Fibroblast of villous mesenchyme (primary cell): ENCODE measurements around the gene RGS3. TPM values are rescaled to one million over a fixed set of nuclear protein-coding genes. Genes with fewer than 3 reads are reported as not detected.

ENCODE experiments used
- DNase-seq: peaks from one replicate; pipeline ENCODE4 v3.0.0-alpha.2; 2010; ENCODE audit warnings: low read depth
- H3K4me3 ChIP-seq: 2 replicates; pipeline ENCODE4 v1.5.1; 2011; ENCODE audit warnings: low read depth, mild to moderate bottlenecking, low read length
- total RNA-seq: library from RNA; depleted of rRNA; stranded (reverse); fragments of >200 nt; gene quantifications from 2 replicates; pipeline ENCODE4 v1.2.3, GENCODE V29; 2012
- TF ChIP-seq, protein P1 (sequence below): IDR thresholded peaks from 2 replicates; pipeline ENCODE4 v1.5.1; 2012; ENCODE audit warnings: low read depth, mild to moderate bottlenecking, low read length; ENCODE audit not compliant: insufficient read depth

RGS3 gene
- total RNA-seq, 1 donor = 37.1 TPM

GRCh38 chr9:113541019-113541900, 77.7 kb downstream of the RGS3 start:
- H3K4me3 ChIP-seq = no peak overlapping the region
- DNase-seq = peak; percentile 64
- TF ChIP-seq, protein P1, sequence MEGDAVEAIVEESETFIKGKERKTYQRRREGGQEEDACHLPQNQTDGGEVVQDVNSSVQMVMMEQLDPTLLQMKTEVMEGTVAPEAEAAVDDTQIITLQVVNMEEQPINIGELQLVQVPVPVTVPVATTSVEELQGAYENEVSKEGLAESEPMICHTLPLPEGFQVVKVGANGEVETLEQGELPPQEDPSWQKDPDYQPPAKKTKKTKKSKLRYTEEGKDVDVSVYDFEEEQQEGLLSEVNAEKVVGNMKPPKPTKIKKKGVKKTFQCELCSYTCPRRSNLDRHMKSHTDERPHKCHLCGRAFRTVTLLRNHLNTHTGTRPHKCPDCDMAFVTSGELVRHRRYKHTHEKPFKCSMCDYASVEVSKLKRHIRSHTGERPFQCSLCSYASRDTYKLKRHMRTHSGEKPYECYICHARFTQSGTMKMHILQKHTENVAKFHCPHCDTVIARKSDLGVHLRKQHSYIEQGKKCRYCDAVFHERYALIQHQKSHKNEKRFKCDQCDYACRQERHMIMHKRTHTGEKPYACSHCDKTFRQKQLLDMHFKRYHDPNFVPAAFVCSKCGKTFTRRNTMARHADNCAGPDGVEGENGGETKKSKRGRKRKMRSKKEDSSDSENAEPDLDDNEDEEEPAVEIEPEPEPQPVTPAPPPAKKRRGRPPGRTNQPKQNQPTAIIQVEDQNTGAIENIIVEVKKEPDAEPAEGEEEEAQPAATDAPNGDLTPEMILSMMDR = no peak

- TF ChIP-seq, protein P1 = no peak
- DNase-seq = no peak
- no peak overlapping the region for H3K4me3 ChIP-seq
These were observed 78.5 kb downstream of the RGS3 start for GRCh38 chr9:113542006-113542405.

GRCh38 chr9:113542741-113543140, 79.2 kb downstream of the RGS3 start:
- TF ChIP-seq, protein P1 = no peak
- no peak for DNase-seq
- H3K4me3 ChIP-seq = no peak overlapping the region

- TF ChIP-seq, protein P1 = no peak
- DNase-seq = no peak
- H3K4me3 ChIP-seq = no peak overlapping the region
These were observed 79.9 kb downstream of the RGS3 start for GRCh38 chr9:113543296-113543981.

- H3K4me3 ChIP-seq = no peak overlapping the region
- DNase-seq = no peak
- TF ChIP-seq, protein P1 = no peak
These were observed 80.4 kb downstream of the RGS3 start for GRCh38 chr9:113543982-113544303.

GRCh38 chr9:113545068-113545467, 81.5 kb downstream of the RGS3 start:
- no peak for DNase-seq
- TF ChIP-seq, protein P1 = no peak
- no peak overlapping the region for H3K4me3 ChIP-seq
